Muscle layer of colon (tissue), 2 donors: ENCODE data around the gene TPD52L3.

Experiments
- H3K27ac ChIP-seq: one replicate; pipeline ENCODE4 v1.7.0; 2013; ENCODE audit warnings: low read depth, mild to moderate bottlenecking, low read length, moderate library complexity
- H3K27me3 ChIP-seq, 2 donors: one replicate each; pipeline ENCODE4 v1.7.0; 2013; ENCODE audit warnings: low read length in 2 of 2, mild to moderate bottlenecking in 2 of 2; ENCODE audit not compliant: insufficient read depth in 2 of 2, control insufficient read depth in 1 of 2
- H3K36me3 ChIP-seq: one replicate; pipeline ENCODE4 v1.7.0; 2013; ENCODE audit warnings: mild to moderate bottlenecking, low read length; ENCODE audit not compliant: insufficient read depth
- H3K4me1 ChIP-seq: one replicate; pipeline ENCODE4 v1.7.0; 2013; ENCODE audit warnings: mild to moderate bottlenecking, low read length; ENCODE audit not compliant: insufficient read depth
- H3K4me3 ChIP-seq, 2 donors: one replicate each; pipeline ENCODE4 v1.7.0; 2013; ENCODE audit warnings: low read length in 2 of 2, low read depth in 1 of 2, mild to moderate bottlenecking in 1 of 2, moderate library complexity in 1 of 2
- H3K9ac ChIP-seq: one replicate; pipeline ENCODE4 v1.7.0; 2013; ENCODE audit warnings: low read length
- H3K9me3 ChIP-seq: one replicate; pipeline ENCODE4 v1.7.0; 2013; ENCODE audit warnings: mild to moderate bottlenecking, low read length
- donor health status: abdominal sarcoma.
- donor health status: Adenocarcinoma of cecum.

Gene TPD52L3

GRCh38 chr9:6355728-6356127 lies 27.6 kb downstream of the TPD52L3 start:
- no peak overlapping the region for H3K9ac ChIP-seq
- no peak overlapping the region for H3K4me3 ChIP-seq
- no peaks in the 10 kb centered on the region for H3K36me3 ChIP-seq
- H3K27ac ChIP-seq: no peak overlapping the region
- no peaks in the 10 kb centered on the region for H3K4me1 ChIP-seq
- H3K27me3 ChIP-seq: no peaks in the 10 kb centered on the region
- no peaks in the 10 kb centered on the region for H3K9me3 ChIP-seq

- Histone ChIP-seq H3K4me1 (no peaks in the 10 kb centered on the region), H3K9me3 (no peaks in the 10 kb centered on the region), H3K27ac (no peak overlapping the region), H3K27me3 (no peaks in the 10 kb centered on the region), H3K36me3 (no peaks in the 10 kb centered on the region), H3K9ac (no peak overlapping the region), H3K4me3 (no peak overlapping the region)
Observed at GRCh38 chr9:6356441-6356840, 28.3 kb downstream of the TPD52L3 start.

- H3K4me3 ChIP-seq: no peak overlapping the region
- no peaks in the 10 kb centered on the region for H3K4me1 ChIP-seq
- H3K9me3 ChIP-seq: no peaks in the 10 kb centered on the region
- H3K9ac ChIP-seq: no peak overlapping the region
- H3K27ac ChIP-seq: no peak overlapping the region
- H3K27me3 ChIP-seq: no peaks in the 10 kb centered on the region
- no peaks in the 10 kb centered on the region for H3K36me3 ChIP-seq
Observed at GRCh38 chr9:6356904-6357303, 28.7 kb downstream of the TPD52L3 start.

GRCh38 chr9:6367128-6367890 lies 39.1 kb downstream of the TPD52L3 start:
- H3K4me3 ChIP-seq: no peak overlapping the region
- no peaks in the 10 kb centered on the region for H3K27me3 ChIP-seq
- no peak overlapping the region for H3K9ac ChIP-seq
- H3K36me3 ChIP-seq: no peaks in the 10 kb centered on the region
- no peak overlapping the region for H3K27ac ChIP-seq
- H3K4me1 ChIP-seq: no peaks in the 10 kb centered on the region
- no peaks in the 10 kb centered on the region for H3K9me3 ChIP-seq

- H3K36me3 ChIP-seq: no peaks in the 10 kb centered on the region
- no peaks in the 10 kb centered on the region for H3K9me3 ChIP-seq
- H3K27me3 ChIP-seq: no peaks in the 10 kb centered on the region
- no peaks in the 10 kb centered on the region for H3K4me1 ChIP-seq
- H3K9ac ChIP-seq: no peak overlapping the region
- H3K27ac ChIP-seq: no peak overlapping the region
- H3K4me3 ChIP-seq: no peak overlapping the region
Observed at GRCh38 chr9:6368831-6369230, 40.7 kb downstream of the TPD52L3 start.
